NB4 (cell line): Measurements from ENCODE around the gene OLFM2.

Source experiments
- CTCF ChIP-seq: IDR thresholded peaks from one replicate; pipeline ENCODE4 v1.5.1; 2012; ENCODE audit warnings: low read depth, low read length
- MAX ChIP-seq: IDR thresholded peaks from 2 replicates; pipeline ENCODE4 v1.6.1; 2011; ENCODE audit warnings: low read depth, low read length
- MYC ChIP-seq: IDR thresholded peaks from 2 replicates; pipeline ENCODE4 v1.6.1; 2011; ENCODE audit warnings: low read depth, low read length
- POLR2A ChIP-seq: IDR thresholded peaks from 2 replicates; pipeline ENCODE4 v1.6.1; 2011; ENCODE audit warnings: mild to moderate bottlenecking; ENCODE audit not compliant: insufficient read length; ENCODE audit errors: extremely low read depth

- TF ChIP-seq CTCF: no peak
- no peak for TF ChIP-seq MAX
- no peak for TF ChIP-seq MYC
- TF ChIP-seq POLR2A: no peak
Measured at GRCh38 chr19:9839415-9839814, 96.9 kb downstream of the OLFM2 start.
